ENCODE data around the gene AK8. TPM values are rescaled to one million over a fixed set of nuclear protein-coding genes. Genes with fewer than 3 reads are reported as not detected.

AK8 gene
- total and polyA plus RNA-seq, 9 of the 15 experiments (the other 6 are each of a cell fraction or from before 2014, with no cell fraction given) = 0.06 to 0.37 TPM; not detected in 7

GRCh38 chr9:132892400-132892799 is 14.3 kb upstream of the AK8 start:
- Histone ChIP-seq H3K27ac (ENCODE audit: extremely low read depth, low read depth, low read length) (no peak overlapping the region), H3K4me2 (ENCODE audit: insufficient read depth, low read length) (no peak overlapping the region), H3K79me2 (ENCODE audit: control insufficient read depth, insufficient read depth, low read length) (no peaks in the 10 kb centered on the region), H3K9ac (ENCODE audit: insufficient read depth in 1 of 2, low read depth in 2 of 2, low read length in 2 of 2) (no peak overlapping the region), H4K20me1 (replicated peaks; ENCODE audit: control insufficient read depth, insufficient read depth, low read length) (0 out of 2 replicates have a peak, but pooled peaks cover 4% of the 10 kb centered on the region), H2AFZ (ENCODE audit: low read depth, low read length) (no peak overlapping the region), H3K36me3 (ENCODE audit: control insufficient read depth, insufficient read depth, low read length) (peaks cover 20% of the 10 kb centered on the region; the same call in 2 of the 3 replicates), H3K4me3 (no peak overlapping the region), H3K27me3 (ENCODE audit: control insufficient read depth in 2 of 2, insufficient read depth in 2 of 2, low read length in 2 of 2) (peaks cover 20 to 29% of the 10 kb centered on the region in 2 experiments), H3K9me3 (replicated peaks; ENCODE audit: control insufficient read depth, insufficient read depth, low read depth, low read length) (no peaks in the 10 kb centered on the region), H3K4me1 (replicated peaks in 1 of 2; ENCODE audit: control insufficient read depth in 2 of 2, insufficient read depth in 2 of 2, low read length in 2 of 2) (peaks cover 2 to 3% of the 10 kb centered on the region in 2 experiments; a peak in 2 of 5 replicates), H3K9me1 (ENCODE audit: control insufficient read depth, insufficient read depth, low read length) (no peaks in the 10 kb centered on the region)
- POLR2A ChIA-PET = interaction anchor here (1.3 kb wide), 1 partner anchor 32 kb away, joined by 3 read pairs; no protein-coding TSS in a partner anchor
- in situ Hi-C loops (cut with MboI) = no loop called here
- CTCF ChIA-PET (ENCODE audit: low intra/inter-chr PET ratio) = no interaction called here
- 47% methylated on average over 9 of the region's 9 CpGs for WGBS (ENCODE audit: insufficient coverage, low coverage, missing lambda C conversion rate)
- intact Hi-C loops (cut with micrococcal nuclease) = no loop called here
- ATAC-seq = no peak; the same call in 1 of the 3 replicates
- no peak for TF ChIP-seq FOXK2 (conservative IDR thresholded peaks at IDR 0.05 in 1 of 2, IDR thresholded peaks at IDR 0.05 in 1 of 2; ENCODE audit: low read depth in 2 of 2)
- TF ChIP-seq FOXM1 (IDR thresholded peaks at IDR 0.05; ENCODE audit: low read depth) = no peak
- no peak for TF ChIP-seq FOXM1 (CRISPR knock-in tag; IDR thresholded peaks at IDR 0.05; ENCODE audit: low read depth)
- no peak for TF ChIP-seq TOE1 (IDR thresholded peaks at IDR 0.05; ENCODE audit: borderline replicate concordance)
- TF ChIP-seq TOE1 (CRISPR knock-in tag; IDR thresholded peaks at IDR 0.05; ENCODE audit: borderline replicate concordance, low read depth) = no peak
- no peak for TF ChIP-seq RFX5 (IDR thresholded peaks at IDR 0.05; ENCODE audit: low read depth, low read length)
- TF ChIP-seq CXXC5 (CRISPR knock-in tag; IDR thresholded peaks at IDR 0.05) = no peak
- no peak for TF ChIP-seq PCBP1 (IDR thresholded peaks at IDR 0.05; ENCODE audit: low read depth, low read length, poor library complexity, severe bottlenecking)
- no peak for TF ChIP-seq ZNF561 (CRISPR knock-in tag; conservative IDR thresholded peaks at IDR 0.05)
- TF ChIP-seq EWSR1 (IDR thresholded peaks at IDR 0.05; ENCODE audit: borderline replicate concordance, low read depth, partially characterized antibody) = no peak
- no peak for TF ChIP-seq CBX1 (IDR thresholded peaks at IDR 0.05; ENCODE audit: low read depth)
- TF ChIP-seq ZNF133 (CRISPR knock-in tag; IDR thresholded peaks at IDR 0.05) = no peak
- TF ChIP-seq TGIF2 (CRISPR knock-in tag; IDR thresholded peaks at IDR 0.05) = no peak
- TF ChIP-seq ZNF518B (CRISPR knock-in tag; IDR thresholded peaks at IDR 0.05) = no peak
- no peak for TF ChIP-seq RBM39 (optimal IDR thresholded peaks at IDR 0.05; ENCODE audit: low read depth, low read length)
- no peak for TF ChIP-seq ZNF644 (tag; IDR thresholded peaks at IDR 0.05; ENCODE audit: low read depth)
- no peak for TF ChIP-seq PYGO2 (tag; IDR thresholded peaks at IDR 0.05)
- no peak for TF ChIP-seq CEBPB (tag; IDR thresholded peaks at IDR 0.05)
- no peak for TF ChIP-seq POLR2AphosphoS2 (IDR thresholded peaks at IDR 0.05; ENCODE audit: low read length)
- TF ChIP-seq GATAD2A (IDR thresholded peaks at IDR 0.05) = no peak
- no peak for DNase-seq (ENCODE audit: extremely low read depth in 1 of 4, low spot score in 3 of 4)
- no peak for FAIRE-seq
- BruUV-seq (replicated peaks) = no TSS peak

Data from K562 (cell line).